Ovary (tissue), 9 donors: ENCODE results near the gene ADCY9. TPM values are rescaled to one million over a fixed set of nuclear protein-coding genes. Genes with fewer than 3 reads are reported as not detected.

Experiments
- DNase-seq, 5 donors: peaks; one replicate each; pipeline ENCODE4 v3.0.0-alpha.2; 2019 to 2020
- H3K27ac ChIP-seq, 2 donors: fragments of 200-600 bp; one replicate each; pipeline versions ENCODE4 v1.5.1 to v1.8.0; 2019 to 2022
- H3K27me3 ChIP-seq: fragments of 200-600 bp; one replicate; pipeline ENCODE4 v1.8.0; 2022
- H3K36me3 ChIP-seq: fragments of 200-600 bp; sonication (generic); one replicate; pipeline ENCODE4 v1.5.1; 2019
- H3K4me1 ChIP-seq: one replicate; pipeline ENCODE4 v1.8.1; 2013; ENCODE audit warnings: mild to moderate bottlenecking, moderate library complexity; ENCODE audit not compliant: insufficient read depth
- H3K4me3 ChIP-seq: fragments of 200-600 bp; sonication (generic); one replicate; pipeline ENCODE4 v1.5.1; 2017
- H3K9me3 ChIP-seq, 2 donors: fragments of 200-600 bp in 1 of 2; sonication (generic) in 1 of 2; one replicate each; pipeline versions ENCODE4 v1.5.1 to v1.8.1; 2013 to 2019; ENCODE audit warnings: mild to moderate bottlenecking in 1 of 2, moderate library complexity in 1 of 2
- EP300 ChIP-seq: sonication (generic); formaldehyde crosslinking; IDR thresholded peaks from one replicate; pipeline ENCODE4 v1.6.1; 2017; ENCODE audit warnings: antibody characterized with exemption
- POLR2A ChIP-seq: fragments of 450-650 bp; IDR thresholded peaks from one replicate; pipeline ENCODE4 v1.6.1; 2017; ENCODE audit warnings: antibody characterized with exemption, mild to moderate bottlenecking, moderate library complexity
- WGBS, 3 donors: extraction: QIAGEN DNeasy Blood & Tissue Kit in 1 of 3; methylation state at CpG; one replicate each; pipeline versions ENCODE4 v1.1.5 to v1.1.7; 2013 to 2017; 5-methylcytosine and 5-hydroxymethylcytosine counted together
- intact Hi-C, 4 donors: fragments of 100-400 bp; cut with DNase I; formaldehyde crosslinking; loops; one replicate each; pipeline versions ENCODE4 v1.11.0 to v1.15.1; 2022 to 2023
- polyA plus RNA-seq, 2 donors: library from polyadenylated mRNA; stranded (reverse); fragments of 200-250 nt in 1 of 2; fragments of 350-450 nt in 1 of 2; fragmentation: Illumina TruSeq in 1 of 2; extraction: RNeasy Lipid Tissue Mini Kit (QIAGEN cat#74804) in 1 of 2; gene quantifications; one replicate each; pipeline ENCODE4 v1.2.3, GENCODE V29; 2013 to 2014
- total RNA-seq, 7 donors: library from RNA; depleted of rRNA in 2 of 7; stranded (reverse); fragments of >200 nt in 2 of 7; fragmentation: NEBNext Ultra II Directional in 3 of 7; extraction: Animal tissue kit (Norgen Biotek cat#: 25700) in 3 of 7; gene quantifications; one replicate each; pipeline versions ENCODE4 v1.1.0 to v1.2.4, GENCODE V29; 2016 to 2023
- TF ChIP-seq, protein P1 (sequence below), 3 donors: fragments of 450-650 bp in 2 of 3; fragments of 200-600 bp in 1 of 3; IDR thresholded peaks; one replicate each; pipeline versions ENCODE4 v1.5.1 to v1.8.0; 2016 to 2022; ENCODE audit warnings: antibody characterized with exemption in 3 of 3, mild to moderate bottlenecking in 1 of 3
- donor health status: DM: no; HTN: no; CAD: no; lungs with moderate emphysema.
- donor health status: DM: no; HTN: no; CAD: no.
- donor health status: Bipolar disorder and iron deficiency.
- donor health status: DM: yes; HTN: yes; CAD: no.
- donor health status: DM: no; HTN: no; CAD: no.
- donor health status: DM: yes; HTN: yes; CAD: no.

The ADCY9 gene
- total and polyA plus RNA-seq, 9 donors: 10.7 to 31.3 (median 23.3) TPM

DNA sequence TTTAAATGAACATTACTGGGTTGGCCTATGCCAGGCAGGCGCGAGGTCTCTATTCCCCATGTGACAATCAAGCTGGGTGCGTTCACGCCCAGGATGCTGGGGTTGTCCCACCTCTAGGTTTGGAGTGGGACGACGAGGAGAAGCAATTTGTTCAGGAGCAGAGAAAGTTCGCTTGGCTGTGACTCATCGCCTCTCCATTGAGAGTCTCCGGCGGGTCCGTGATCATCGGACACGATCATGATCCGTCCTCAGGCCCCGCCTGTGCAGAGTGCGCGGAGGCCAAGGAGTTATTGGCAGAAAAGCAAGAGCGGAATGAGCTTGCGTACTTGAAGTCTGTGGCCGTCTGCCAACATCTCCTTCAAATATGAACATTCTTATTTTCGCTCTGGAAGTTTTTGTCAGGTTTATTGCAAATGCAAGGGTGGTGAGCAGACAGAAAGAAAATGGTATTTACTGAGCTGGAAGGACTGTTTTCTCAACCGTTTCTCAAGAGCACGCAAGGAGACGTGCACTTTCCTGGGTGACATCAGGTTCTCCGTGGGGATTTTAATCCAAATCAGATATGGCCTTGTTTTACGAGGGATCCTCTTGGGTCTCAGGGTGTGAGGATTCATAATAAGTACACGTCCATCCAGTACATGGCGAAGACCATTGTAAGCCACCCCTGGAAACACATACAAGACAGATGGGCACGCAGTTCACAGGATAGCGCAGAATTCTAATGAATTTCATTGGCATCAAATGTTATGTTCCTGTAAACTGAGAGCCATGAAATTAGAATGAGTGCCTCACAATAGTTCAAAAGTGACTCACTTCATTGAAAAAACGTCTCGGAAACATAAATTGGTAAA lies 165.7 kb downstream of the ADCY9 start:
- Histone ChIP-seq H3K4me3 (peak overlapping the region; percentile 23), H3K27ac (peak overlapping the region; percentile 43 to 75), H3K27me3 (no peaks in the 10 kb centered on the region), H3K9me3 (no peaks in the 10 kb centered on the region), H3K4me1 (peaks cover 19% of the 10 kb centered on the region), H3K36me3 (no peaks in the 10 kb centered on the region)
- WGBS, 3 donors: 10 to 11% (median 10%) methylated on average over 32 of the region's 32 CpGs
- peak; percentile 20 for TF ChIP-seq EP300
- TF ChIP-seq, protein P1, sequence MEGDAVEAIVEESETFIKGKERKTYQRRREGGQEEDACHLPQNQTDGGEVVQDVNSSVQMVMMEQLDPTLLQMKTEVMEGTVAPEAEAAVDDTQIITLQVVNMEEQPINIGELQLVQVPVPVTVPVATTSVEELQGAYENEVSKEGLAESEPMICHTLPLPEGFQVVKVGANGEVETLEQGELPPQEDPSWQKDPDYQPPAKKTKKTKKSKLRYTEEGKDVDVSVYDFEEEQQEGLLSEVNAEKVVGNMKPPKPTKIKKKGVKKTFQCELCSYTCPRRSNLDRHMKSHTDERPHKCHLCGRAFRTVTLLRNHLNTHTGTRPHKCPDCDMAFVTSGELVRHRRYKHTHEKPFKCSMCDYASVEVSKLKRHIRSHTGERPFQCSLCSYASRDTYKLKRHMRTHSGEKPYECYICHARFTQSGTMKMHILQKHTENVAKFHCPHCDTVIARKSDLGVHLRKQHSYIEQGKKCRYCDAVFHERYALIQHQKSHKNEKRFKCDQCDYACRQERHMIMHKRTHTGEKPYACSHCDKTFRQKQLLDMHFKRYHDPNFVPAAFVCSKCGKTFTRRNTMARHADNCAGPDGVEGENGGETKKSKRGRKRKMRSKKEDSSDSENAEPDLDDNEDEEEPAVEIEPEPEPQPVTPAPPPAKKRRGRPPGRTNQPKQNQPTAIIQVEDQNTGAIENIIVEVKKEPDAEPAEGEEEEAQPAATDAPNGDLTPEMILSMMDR (IDR thresholded peaks at IDR 0.05): no peak
- peak; percentile 82 to 92 (median 86) for DNase-seq
- intact Hi-C loops: loop anchor here in 1 of 4 donors (5.0 kb wide), 1 partner anchor 73 kb away; no protein-coding TSS in a partner anchor

DNA sequence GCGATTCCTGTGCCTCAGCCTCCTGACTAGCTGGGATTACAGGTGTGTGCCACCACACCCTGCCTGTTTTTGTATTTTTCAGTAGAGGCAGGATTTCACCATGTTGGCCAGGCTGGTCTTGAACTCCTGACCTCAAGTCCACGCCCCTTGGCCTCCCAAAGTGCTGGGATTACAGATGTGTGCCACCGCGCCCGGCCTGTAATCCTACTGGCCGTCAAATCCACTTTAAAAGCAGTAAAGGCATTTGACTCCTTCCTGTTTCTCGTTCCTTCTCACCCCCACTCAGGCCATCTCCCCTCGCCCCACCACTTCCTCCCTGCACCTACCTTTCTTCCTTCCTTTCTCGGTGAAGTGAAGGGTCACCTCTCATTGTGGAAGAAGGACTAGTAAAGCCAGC lies 166.3 kb downstream of the ADCY9 start:
- DNase-seq: peak in 1 of 5 donors; percentile 40
- H3K27ac ChIP-seq: peak overlapping the region; percentile 43 to 75
- H3K4me1 ChIP-seq: peaks cover 19% of the 10 kb centered on the region
- intact Hi-C loops: loop anchor here in 1 of 4 donors (5.0 kb wide), 1 partner anchor 73 kb away; no protein-coding TSS in a partner anchor
- no peaks in the 10 kb centered on the region for H3K9me3 ChIP-seq
- TF ChIP-seq, protein P1 (IDR thresholded peaks at IDR 0.05): no peak
- TF ChIP-seq EP300 (no peak), POLR2A (no peak)
- H3K36me3 ChIP-seq: no peaks in the 10 kb centered on the region
- H3K4me3 ChIP-seq: peak overlapping the region; percentile 23
- WGBS, 3 donors: 71 to 81% (median 74%) methylated on average over 9 of the region's 9 CpGs
- no peaks in the 10 kb centered on the region for H3K27me3 ChIP-seq

DNA sequence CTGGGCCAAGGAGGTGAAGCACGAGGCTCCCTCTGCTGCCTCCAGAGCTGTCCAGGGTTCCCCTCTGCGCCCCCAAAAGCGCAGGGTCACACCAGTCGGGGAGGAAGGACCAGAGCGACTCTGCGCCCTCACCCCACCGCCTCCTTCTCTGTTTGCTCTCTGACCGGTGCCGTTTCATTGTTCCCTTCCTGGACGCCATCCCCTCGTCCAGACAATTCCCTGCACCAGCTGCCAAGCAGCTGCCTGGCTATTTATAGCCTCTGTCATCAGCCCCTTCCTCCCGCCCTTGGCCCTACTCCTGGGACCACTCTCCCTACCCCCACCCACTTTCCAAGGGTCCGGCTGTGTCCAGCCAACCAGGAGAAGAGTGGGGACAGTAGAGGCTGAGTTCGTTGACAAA lies 167.0 kb downstream of the ADCY9 start:
- 29 to 46% (median 42%) methylated on average over 14 of the region's 14 CpGs for WGBS, 3 donors
- H3K4me3 ChIP-seq: no peak overlapping the region

DNA sequence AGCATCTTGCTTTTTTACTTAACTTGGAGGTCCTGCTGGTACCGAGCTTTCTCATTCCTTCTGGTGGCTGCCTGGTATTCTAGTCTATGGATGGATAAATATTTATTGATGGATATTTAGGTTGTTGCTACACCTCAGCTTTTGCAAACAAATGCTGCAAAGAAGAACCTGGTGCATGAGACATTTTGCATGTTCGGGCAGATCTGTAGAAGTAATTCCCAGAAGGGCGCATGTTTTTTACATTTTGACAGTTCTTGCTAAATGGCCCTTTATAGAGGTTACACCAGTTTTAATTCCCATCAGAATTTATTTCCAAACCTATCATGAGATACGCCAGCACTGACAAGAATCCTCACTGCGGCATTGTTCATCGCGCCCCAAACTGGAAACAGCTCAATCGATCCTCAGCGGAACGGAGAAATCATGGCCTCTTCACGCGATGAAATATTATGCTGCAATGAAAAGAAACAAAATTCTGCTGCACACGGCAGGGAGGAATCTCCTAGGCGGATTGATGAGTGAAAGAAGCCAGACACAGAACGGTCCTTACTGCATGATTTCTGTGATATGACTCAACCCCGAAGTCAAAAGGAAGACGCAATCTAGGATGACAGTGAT lies 167.8 kb downstream of the ADCY9 start:
- H3K27ac ChIP-seq: no peak overlapping the region
- WGBS, 3 donors: 91 to 93% (median 92%) methylated on average over 17 of the region's 17 CpGs
- no peaks in the 10 kb centered on the region for H3K36me3 ChIP-seq
- peaks cover 19% of the 10 kb centered on the region for H3K4me1 ChIP-seq
- DNase-seq: peak in 1 of 5 donors; percentile 17
- H3K9me3 ChIP-seq: no peaks in the 10 kb centered on the region
- TF ChIP-seq POLR2A (no peak), EP300 (no peak)
- TF ChIP-seq, protein P1 (IDR thresholded peaks at IDR 0.05): no peak
- no peaks in the 10 kb centered on the region for H3K27me3 ChIP-seq
- intact Hi-C loops: no loop called here
- no peak overlapping the region for H3K4me3 ChIP-seq

More for the DNA sequence above, 167.0 kb downstream of the ADCY9 start:
- Histone ChIP-seq H3K27me3 (no peaks in the 10 kb centered on the region), H3K4me1 (peaks cover 19% of the 10 kb centered on the region), H3K27ac (peak overlapping the region in 1 of 2 donors; percentile 8), H3K36me3 (no peaks in the 10 kb centered on the region), H3K9me3 (no peaks in the 10 kb centered on the region)
- peak in 2 of 5 donors; percentile 22 to 31 for DNase-seq
- TF ChIP-seq, protein P1 (IDR thresholded peaks at IDR 0.05): no peak
- TF ChIP-seq POLR2A: no peak
- no peak for TF ChIP-seq EP300
- intact Hi-C loops: no loop called here
